ENCODE results near the gene UMAD1. TPM values are rescaled to one million over a fixed set of nuclear protein-coding genes. Genes with fewer than 3 reads are reported as not detected.

UMAD1 gene
- polyA plus RNA-seq, 3 donors = 6.2 to 22.7 (median 18.6) TPM

GRCh38 chr7:7731732-7732131 is 91.2 kb downstream of the UMAD1 start:
- Histone ChIP-seq H3K9ac (ENCODE audit: insufficient read depth, low read length, poor library complexity, severe bottlenecking) (no peak overlapping the region), H3K9me3 (replicated peaks in 1 of 2; ENCODE audit: control insufficient read depth in 1 of 2, insufficient read depth in 1 of 2, low read length in 2 of 2) (no peaks in the 10 kb centered on the region), H3K36me3 (replicated peaks in 1 of 2; ENCODE audit: control insufficient read depth in 1 of 2, insufficient read depth in 2 of 2, low read length in 2 of 2) (no peaks in the 10 kb centered on the region), H3K27ac (ENCODE audit: low read depth in 1 of 2, low read length in 2 of 2) (no peak overlapping the region), H4K20me1 (ENCODE audit: insufficient read depth, low read length) (no peaks in the 10 kb centered on the region), H3K79me2 (ENCODE audit: insufficient read depth, low read length) (no peaks in the 10 kb centered on the region), H3K27me3 (ENCODE audit: control insufficient read depth in 2 of 2, insufficient read depth in 2 of 2, low read length in 2 of 2) (no peaks in the 10 kb centered on the region), H3K4me2 (replicated peaks; ENCODE audit: extremely low read depth, low read length, poor library complexity, severe bottlenecking) (no peak overlapping the region), H3K4me3 (replicated peaks in 1 of 3; ENCODE audit: low read depth in 2 of 3, low read length in 3 of 3) (no peak overlapping the region), H2AFZ (ENCODE audit: insufficient read depth, low read depth, low read length, poor library complexity, severe bottlenecking) (no peak overlapping the region), H3K4me1 (ENCODE audit: control insufficient read depth in 1 of 2, insufficient read depth in 2 of 2, low read length in 2 of 2) (no peaks in the 10 kb centered on the region)
- no peak for DNase-seq
- TF ChIP-seq CTCF (IDR thresholded peaks at IDR 0.05) = no peak
- H3K27me3 Mint-ChIP-seq (ENCODE audit: low read depth in 3 of 3) = no peaks in the 10 kb centered on the region
- intact Hi-C loops (cut with micrococcal nuclease) = no loop called here
- H3K27ac Mint-ChIP-seq = no peak overlapping the region
- H3K4me1 Mint-ChIP-seq = peaks cover 2% of the 10 kb centered on the region
- no peak overlapping the region for H3K4me3 Mint-ChIP-seq
- H3K9me3 Mint-ChIP-seq = peaks cover 0 to 2% (median 0%) of the 10 kb centered on the region in 7 donors
- no peaks in the 10 kb centered on the region for H3K36me3 Mint-ChIP-seq

GRCh38 chr7:7732621-7733281 is 92.2 kb downstream of the UMAD1 start:
- 100% methylated on average over 1 of the region's 4 CpGs for WGBS (ENCODE audit: insufficient coverage)
- Mint-ChIP-seq H3K36me3 (no peaks in the 10 kb centered on the region), H3K4me3 (no peak overlapping the region), H3K9me3 (no peaks in the 10 kb centered on the region), H3K27ac (no peak overlapping the region), H3K4me1 (no peaks in the 10 kb centered on the region), H3K27me3 (ENCODE audit: low read depth in 3 of 3) (no peaks in the 10 kb centered on the region)
- no peaks in the 10 kb centered on the region for H3K4me1 ChIP-seq (ENCODE audit: control insufficient read depth in 1 of 2, insufficient read depth in 2 of 2, low read length in 2 of 2)
- H4K20me1 ChIP-seq (ENCODE audit: insufficient read depth, low read length) = no peaks in the 10 kb centered on the region
- H3K36me3 ChIP-seq (replicated peaks in 1 of 2; ENCODE audit: control insufficient read depth in 1 of 2, insufficient read depth in 2 of 2, low read length in 2 of 2) = no peaks in the 10 kb centered on the region
- TF ChIP-seq CTCF (IDR thresholded peaks at IDR 0.05) = no peak
- no peaks in the 10 kb centered on the region for H3K27me3 ChIP-seq (ENCODE audit: control insufficient read depth in 2 of 2, insufficient read depth in 2 of 2, low read length in 2 of 2)
- no peak overlapping the region for H3K4me2 ChIP-seq (replicated peaks; ENCODE audit: extremely low read depth, low read length, poor library complexity, severe bottlenecking)
- H3K27ac ChIP-seq (ENCODE audit: low read depth in 1 of 2, low read length in 2 of 2) = no peak overlapping the region
- no peak overlapping the region for H3K4me3 ChIP-seq (replicated peaks in 1 of 3; ENCODE audit: low read depth in 2 of 3, low read length in 3 of 3)
- no peak overlapping the region for H2AFZ ChIP-seq (ENCODE audit: insufficient read depth, low read depth, low read length, poor library complexity, severe bottlenecking)
- no peak overlapping the region for H3K9ac ChIP-seq (ENCODE audit: insufficient read depth, low read length, poor library complexity, severe bottlenecking)
- H3K79me2 ChIP-seq (ENCODE audit: insufficient read depth, low read length) = no peaks in the 10 kb centered on the region
- no peak for DNase-seq
- no peaks in the 10 kb centered on the region for H3K9me3 ChIP-seq (replicated peaks in 1 of 2; ENCODE audit: control insufficient read depth in 1 of 2, insufficient read depth in 1 of 2, low read length in 2 of 2)
- intact Hi-C loops (cut with micrococcal nuclease) = no loop called here

All from CD14-positive monocyte (primary cell).